ENCODE measurements around the gene MEN1.

DNA sequence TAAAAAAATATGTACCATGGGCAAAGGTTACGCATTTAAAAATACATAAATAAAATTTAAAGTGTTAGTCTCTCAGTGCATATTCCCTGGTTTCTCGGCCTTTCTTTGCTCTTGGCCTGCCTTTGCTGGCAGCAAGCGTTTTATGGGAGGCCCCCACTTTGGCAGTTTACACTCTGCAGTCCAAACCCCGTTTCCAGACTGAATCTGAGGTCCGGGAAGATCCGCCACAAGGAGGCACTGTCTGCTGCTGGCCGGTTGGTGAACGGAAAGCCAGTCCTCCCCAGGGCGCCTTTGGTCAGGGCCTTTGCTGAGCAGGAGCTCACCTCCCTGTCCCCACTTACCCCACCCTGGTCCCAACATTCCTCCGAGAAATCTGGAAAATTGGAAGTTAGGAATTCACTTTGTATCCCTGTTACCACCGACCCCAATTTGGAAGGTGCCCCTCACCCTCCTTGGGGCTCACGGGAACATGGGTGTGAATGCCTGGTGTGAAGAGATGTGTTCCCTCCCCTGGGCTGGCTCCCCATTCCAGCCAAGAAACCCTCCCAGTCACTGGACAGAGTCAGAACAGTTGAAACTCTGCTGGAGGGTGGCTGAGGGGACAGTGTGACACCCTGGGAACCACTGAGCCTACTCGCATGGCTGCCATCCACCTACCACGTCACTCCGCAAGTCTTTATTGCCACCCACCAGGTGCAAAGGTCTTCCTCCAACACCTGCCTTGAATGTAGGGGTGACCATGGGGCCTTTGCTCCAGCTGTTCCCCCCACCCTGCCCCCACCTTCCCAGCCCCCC is 22.6 kb downstream of the MEN1 start:
- TF ChIP-seq, protein P1, sequence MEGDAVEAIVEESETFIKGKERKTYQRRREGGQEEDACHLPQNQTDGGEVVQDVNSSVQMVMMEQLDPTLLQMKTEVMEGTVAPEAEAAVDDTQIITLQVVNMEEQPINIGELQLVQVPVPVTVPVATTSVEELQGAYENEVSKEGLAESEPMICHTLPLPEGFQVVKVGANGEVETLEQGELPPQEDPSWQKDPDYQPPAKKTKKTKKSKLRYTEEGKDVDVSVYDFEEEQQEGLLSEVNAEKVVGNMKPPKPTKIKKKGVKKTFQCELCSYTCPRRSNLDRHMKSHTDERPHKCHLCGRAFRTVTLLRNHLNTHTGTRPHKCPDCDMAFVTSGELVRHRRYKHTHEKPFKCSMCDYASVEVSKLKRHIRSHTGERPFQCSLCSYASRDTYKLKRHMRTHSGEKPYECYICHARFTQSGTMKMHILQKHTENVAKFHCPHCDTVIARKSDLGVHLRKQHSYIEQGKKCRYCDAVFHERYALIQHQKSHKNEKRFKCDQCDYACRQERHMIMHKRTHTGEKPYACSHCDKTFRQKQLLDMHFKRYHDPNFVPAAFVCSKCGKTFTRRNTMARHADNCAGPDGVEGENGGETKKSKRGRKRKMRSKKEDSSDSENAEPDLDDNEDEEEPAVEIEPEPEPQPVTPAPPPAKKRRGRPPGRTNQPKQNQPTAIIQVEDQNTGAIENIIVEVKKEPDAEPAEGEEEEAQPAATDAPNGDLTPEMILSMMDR (IDR thresholded peaks at IDR 0.05; ENCODE audit: low read length): peak; percentile 69
- no peak for TF ChIP-seq EZH2 (optimal IDR thresholded peaks at IDR 0.05; ENCODE audit: low read depth, low read length)
